Measurements from ENCODE around the gene MLPH. TPM values are rescaled to one million over a fixed set of nuclear protein-coding genes. Genes with fewer than 3 reads are reported as not detected.

Gene MLPH
- total and polyA plus RNA-seq, 9 of the 15 experiments (the other 6 are each of a cell fraction or from before 2014, with no cell fraction given), result 0.22 TPM; not detected in 8

GRCh38 chr2:237501892-237502513 is 15.0 kb downstream of the MLPH start:
- BruUV-seq (replicated peaks), result no TSS peak
- Histone ChIP-seq H3K9me1 (ENCODE audit: control insufficient read depth, insufficient read depth, low read length) (no peaks in the 10 kb centered on the region), H4K20me1 (replicated peaks; ENCODE audit: control insufficient read depth, insufficient read depth, low read length) (no peaks in the 10 kb centered on the region), H3K4me2 (ENCODE audit: insufficient read depth, low read length) (no peak overlapping the region), H2AFZ (ENCODE audit: low read depth, low read length) (no peak overlapping the region), H3K9ac (ENCODE audit: insufficient read depth in 1 of 2, low read depth in 2 of 2, low read length in 2 of 2) (no peak overlapping the region), H3K4me3 (no peak overlapping the region), H3K79me2 (ENCODE audit: control insufficient read depth, insufficient read depth, low read length) (no peaks in the 10 kb centered on the region), H3K27ac (ENCODE audit: extremely low read depth, low read depth, low read length) (no peak overlapping the region), H3K4me1 (replicated peaks in 1 of 2; ENCODE audit: control insufficient read depth in 2 of 2, insufficient read depth in 2 of 2, low read length in 2 of 2) (no peaks in the 10 kb centered on the region), H3K36me3 (ENCODE audit: control insufficient read depth, insufficient read depth, low read length) (no peaks in the 10 kb centered on the region), H3K27me3 (ENCODE audit: control insufficient read depth in 2 of 2, insufficient read depth in 2 of 2, low read length in 2 of 2) (peaks cover 0 to 62% of the 10 kb centered on the region in 2 experiments; a peak in 2 of 5 replicates), H3K9me3 (replicated peaks; ENCODE audit: control insufficient read depth, insufficient read depth, low read depth, low read length) (no peaks in the 10 kb centered on the region)
- no peak for ATAC-seq
- intact Hi-C loops (cut with micrococcal nuclease) (no loop called here), in situ Hi-C loops (cut with MboI) (no loop called here)
- CTCF ChIA-PET (ENCODE audit: low intra/inter-chr PET ratio), result no interaction called here
- POLR2A ChIA-PET, result interaction anchor here (0.6 to 1.0 kb wide), 2 partner anchors 87 to 229 kb away, joined by 3 read pairs; no protein-coding TSS in a partner anchor
- TF ChIP-seq SAFB2 (IDR thresholded peaks at IDR 0.05; ENCODE audit: borderline replicate concordance, low read depth, low read length, severe bottlenecking) (no peak), HNRNPUL1 (IDR thresholded peaks at IDR 0.05; ENCODE audit: low read length) (no peak), ZNF212 (CRISPR knock-in tag; IDR thresholded peaks at IDR 0.05) (no peak), HIVEP1 (CRISPR knock-in tag; IDR thresholded peaks at IDR 0.05) (no peak), ZKSCAN1 (IDR thresholded peaks at IDR 0.05; ENCODE audit: low read depth, low read length) (no peak), NFATC3 (IDR thresholded peaks at IDR 0.05) (no peak), PYGO2 (tag; IDR thresholded peaks at IDR 0.05) (no peak), CLOCK (CRISPR knock-in tag; IDR thresholded peaks at IDR 0.05; ENCODE audit: borderline replicate concordance) (no peak), ZNF449 (CRISPR knock-in tag; IDR thresholded peaks at IDR 0.05) (no peak), BCL6 (CRISPR knock-in tag; IDR thresholded peaks at IDR 0.05) (no peak), HDAC1 (IDR thresholded peaks at IDR 0.05) (no peak), GTF2B (IDR thresholded peaks at IDR 0.05; ENCODE audit: extremely low read depth, insufficient read length) (no peak)
- FAIRE-seq, result no peak
- no peak for DNase-seq (ENCODE audit: extremely low read depth in 1 of 4, low spot score in 3 of 4)
- 13% methylated on average over 2 of the region's 2 CpGs for WGBS (ENCODE audit: insufficient coverage, low coverage, missing lambda C conversion rate)

All from K562 (cell line).